Measurements from ENCODE around the gene PLSCR3.

- TF ChIP-seq CTCF (conservative IDR thresholded peaks at IDR 0.05; ENCODE audit: low read length): no peak
- TF ChIP-seq EZH2phosphoT487 (IDR thresholded peaks at IDR 0.05; ENCODE audit: borderline replicate concordance): no peak
Measured at GRCh38 chr17:7426203-7426863, 32.0 kb upstream of the PLSCR3 start.

Measured in Loucy (cell line).